GM19025 (cell line): ENCODE measurements around the gene HAGHL.
"Not testable (repeated sequence)": the region's sequence is repeated elsewhere in the genome, so short reads cannot be mapped to it uniquely, and the experiment has no call there.

Source experiments
- ATAC-seq: cut with Tn5 transposase; IDR thresholded peaks from one replicate; pipeline ENCODE4 v1.9.1; 2021; ENCODE audit warnings: mild to moderate bottlenecking, low read depth, moderate library complexity; ENCODE audit not compliant: unreplicated experiment

The HAGHL gene

DNA sequence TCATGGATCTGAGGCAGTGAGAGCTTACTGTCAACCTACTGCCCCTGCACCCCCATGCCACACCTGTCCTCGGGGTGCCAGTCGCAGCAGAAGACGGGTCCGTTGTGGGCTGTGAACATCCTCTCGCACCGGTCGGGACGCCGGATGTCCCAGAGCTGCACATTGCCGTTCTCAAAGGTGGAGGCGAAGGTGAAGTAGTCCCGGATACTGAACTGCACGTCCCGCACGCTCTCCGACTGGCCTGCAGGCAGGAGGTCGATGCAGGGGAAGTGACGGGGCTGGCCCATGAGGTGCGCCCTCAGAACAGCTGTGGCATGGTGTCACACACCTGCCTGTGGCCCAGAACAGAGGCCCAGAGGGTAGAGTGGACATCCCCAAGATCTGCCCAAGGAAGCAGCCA lies 39.4 kb upstream of the HAGHL start:
- ATAC-seq: no peak

DNA sequence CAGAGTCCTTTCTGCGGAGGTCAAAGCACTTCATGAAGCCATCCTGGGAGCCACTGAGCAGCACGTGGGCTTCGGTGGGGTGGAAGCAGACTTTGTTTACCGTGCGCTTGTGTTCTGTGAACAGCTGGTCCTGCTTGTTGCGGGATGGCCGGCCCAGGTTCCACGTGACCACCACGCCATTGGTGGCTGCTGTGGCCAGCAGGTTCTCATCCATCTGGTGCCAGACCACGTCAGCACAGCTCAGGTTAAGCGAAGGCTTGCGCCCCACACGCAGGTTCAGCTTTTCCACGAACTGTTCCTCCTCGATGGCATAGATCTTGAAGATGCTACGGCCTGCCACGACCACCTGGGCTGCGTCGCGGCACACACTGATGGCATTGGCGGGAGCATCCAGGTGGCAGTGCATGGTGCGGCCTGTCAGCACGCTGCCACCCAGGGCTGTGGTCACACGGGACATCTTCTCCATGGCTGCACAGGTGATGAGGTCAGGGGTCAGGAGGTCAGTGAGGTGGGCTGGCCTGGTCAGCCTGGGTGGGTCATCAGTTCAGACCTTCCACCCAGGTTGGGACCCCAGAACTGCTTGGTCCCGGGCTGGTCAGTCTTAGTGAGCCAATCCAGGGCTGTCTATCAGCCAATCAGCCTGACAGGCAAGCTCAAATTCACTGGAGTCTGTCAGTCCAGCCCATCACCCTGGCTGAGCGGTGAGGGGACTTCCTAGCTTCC lies 37.6 kb upstream of the HAGHL start:
- no peak for ATAC-seq

DNA sequence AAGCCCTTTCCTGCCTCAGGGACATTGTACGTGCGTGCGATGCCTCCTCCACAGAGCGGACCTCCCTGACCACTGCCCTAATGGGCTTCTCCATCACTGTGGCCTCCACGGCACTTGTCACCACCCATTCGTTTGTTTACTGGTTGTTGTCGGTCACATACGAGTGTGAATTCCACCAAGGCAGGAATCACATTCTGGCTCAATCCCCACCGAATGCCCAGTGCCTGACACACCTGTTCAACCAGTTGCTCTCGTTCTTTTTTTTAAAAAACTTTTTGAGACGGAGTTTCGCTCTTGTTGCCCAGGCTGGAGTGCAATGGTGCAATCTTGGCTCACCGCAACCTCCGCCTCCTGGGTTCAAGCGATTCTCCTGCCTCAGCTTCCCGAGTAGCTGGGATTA lies 35.7 kb upstream of the HAGHL start:
- ATAC-seq: not testable (repeated sequence)

DNA sequence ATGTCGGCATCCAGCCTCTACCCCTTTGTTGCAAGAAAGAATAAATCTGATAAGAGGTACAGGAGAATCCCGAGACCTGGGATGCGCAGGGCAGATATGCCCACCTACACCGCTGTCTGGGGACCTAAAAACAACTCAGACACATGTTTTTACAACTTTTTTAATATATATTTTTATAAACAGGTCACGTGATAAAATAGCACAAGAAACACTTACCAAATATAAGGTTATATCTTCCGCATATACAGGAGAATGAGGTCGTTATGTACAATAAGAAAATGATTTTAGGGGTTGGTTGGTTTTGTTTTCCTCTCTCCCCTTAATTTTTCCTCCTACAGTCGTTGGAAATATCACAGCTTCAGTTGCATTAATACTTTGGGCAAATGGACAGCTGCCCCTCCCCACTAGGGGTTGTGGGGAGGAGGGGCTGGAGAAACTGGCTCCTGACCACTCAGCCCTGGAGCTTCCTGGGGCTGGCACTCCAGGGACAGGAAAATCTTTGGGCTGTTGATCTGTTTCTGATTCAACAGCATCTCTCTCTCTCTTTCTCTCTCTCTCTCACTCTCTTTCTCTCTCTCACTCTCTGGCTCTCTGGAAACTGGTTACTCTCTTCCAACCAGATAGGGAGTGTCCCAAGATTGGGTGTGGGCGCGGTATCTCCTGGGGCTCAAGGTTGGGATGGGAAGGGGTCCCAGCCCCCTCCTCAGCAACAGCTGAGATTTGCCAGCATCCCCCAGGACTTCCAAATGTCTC lies 34.4 kb upstream of the HAGHL start:
- ATAC-seq: no peak

DNA sequence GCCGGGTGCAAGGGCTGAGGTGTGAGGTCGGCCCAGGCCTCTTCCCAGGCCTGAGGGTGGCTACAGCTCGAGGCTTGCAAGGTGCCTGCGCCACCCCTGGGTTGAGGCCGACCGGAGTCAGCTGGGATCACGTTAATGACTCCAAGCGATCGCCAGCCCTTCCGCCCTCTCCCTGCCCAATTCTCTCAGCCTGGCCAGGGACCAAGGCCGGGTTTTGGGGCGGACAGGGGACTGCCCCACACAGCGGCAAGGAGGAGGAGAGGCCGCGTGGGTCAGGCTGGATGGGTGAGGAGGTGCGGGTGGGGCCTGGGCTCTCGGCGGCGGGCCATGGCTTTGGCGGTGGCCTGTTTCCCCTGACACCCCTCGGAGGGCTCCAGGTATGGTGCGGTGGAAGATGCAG lies 33.5 kb upstream of the HAGHL start:
- no peak for ATAC-seq

DNA sequence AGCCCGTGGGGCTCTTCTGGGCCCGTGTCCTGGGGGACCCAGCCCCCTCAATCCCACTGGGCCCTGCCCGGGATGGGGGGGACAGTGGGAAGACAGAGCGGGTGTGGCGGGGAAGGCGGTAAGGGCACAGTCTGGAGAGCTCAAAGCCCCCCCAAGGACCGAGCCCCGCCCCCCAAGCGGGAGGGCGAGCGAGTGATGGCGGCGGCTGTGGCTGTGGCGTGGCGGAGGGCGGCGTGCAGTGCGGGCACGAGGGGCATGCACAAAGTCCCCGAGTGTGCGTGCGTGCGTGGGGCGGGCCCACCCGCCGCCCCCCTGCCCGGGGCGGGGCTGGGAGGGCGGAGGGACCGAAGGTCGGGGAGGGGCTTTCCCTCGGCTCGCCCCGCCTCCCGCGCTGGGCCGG lies 33.1 kb upstream of the HAGHL start:
- no peak for ATAC-seq

DNA sequence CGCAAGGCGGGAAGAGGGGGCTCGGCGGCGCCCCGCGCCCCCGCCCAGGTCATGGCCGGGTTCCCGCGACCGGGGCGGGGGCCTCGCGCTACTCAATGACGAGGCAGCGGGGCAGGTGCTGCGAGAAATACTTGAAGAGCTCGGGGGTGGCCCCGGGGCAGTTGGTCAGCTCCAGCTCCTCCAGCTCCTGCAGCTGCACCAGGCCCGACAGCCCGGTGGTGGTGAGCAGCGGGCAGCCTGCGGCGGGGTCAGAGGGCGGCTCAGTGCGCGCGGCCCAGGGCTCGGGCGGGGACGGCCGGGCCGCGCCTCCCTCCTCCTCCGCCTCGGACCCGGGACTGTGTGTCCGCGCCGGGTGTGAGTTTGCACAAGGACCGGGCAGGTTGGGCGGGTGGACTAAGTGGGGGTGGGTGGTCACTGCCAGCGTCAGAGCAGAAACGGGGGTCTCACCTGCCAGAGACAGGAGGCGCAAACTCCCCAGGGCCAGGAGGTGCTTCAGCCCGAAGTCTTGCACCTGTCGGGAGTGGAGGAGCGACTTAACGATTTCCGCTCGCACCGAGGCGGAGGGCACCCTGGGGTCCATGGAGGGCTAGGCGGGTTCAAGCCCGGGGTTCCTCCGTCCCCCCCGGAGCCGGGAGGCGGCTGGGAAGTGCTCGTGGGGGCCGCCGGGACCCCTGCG lies 32.6 kb upstream of the HAGHL start:
- no peak for ATAC-seq

DNA sequence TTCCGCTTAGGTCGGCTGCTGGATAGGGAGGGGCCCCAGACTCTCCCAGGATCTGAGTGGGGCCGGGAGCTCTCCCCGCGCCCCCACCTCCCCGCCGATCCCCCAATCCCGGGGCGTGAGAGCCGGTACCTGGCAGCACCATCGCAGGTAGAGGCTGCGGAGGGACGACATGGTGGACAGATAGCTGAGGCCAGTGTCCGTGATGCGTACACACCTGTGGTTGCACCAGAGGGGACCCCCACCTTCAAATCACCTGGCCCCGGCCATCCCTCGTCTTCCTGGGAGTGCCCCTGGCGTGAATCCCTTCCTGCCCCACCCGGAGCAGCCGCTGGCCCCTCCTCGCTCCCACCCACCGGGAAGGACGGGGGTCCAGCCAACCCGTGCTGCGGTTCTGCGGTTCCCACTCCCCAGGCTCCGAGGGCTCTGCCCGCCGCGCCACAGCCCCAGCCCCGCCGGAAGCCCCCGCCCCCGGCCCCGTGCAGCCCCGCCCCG lies 32.0 kb upstream of the HAGHL start:
- no peak for ATAC-seq

DNA sequence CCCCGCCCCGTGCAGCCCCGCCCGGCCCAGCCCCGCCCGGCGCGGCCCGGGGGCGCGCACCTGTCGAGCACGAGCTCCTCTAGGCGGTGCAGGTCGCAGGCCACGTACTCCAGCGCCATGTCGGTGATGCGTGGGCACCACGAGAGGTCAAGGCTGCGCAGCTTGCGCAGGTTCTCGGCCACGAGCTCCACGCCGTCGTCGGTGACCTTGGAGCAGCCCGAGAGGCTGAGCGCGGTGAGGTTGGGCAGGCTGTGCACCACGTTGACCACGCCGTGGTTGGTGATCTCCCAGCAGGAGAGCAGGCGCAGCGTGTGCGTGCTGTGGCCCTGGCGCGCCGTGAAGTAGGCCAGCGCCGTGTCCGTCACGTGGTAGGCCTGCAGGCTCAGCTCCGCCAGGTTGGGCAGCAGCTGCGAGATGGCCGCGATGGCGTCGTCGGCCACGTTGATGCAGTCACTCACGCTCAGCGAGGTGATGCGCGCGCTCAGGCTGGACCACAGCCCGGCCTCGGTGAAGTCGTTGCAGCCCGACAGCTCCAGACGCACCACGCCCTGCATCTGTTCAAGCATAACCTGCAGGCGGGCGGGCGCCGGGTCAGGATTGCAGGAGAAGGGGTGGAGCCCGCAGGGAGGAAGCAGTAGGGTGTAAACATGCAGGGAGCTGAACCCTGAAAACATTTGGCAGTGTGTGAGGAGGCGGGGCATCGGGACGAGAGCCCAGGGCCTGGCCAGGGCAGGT lies 31.4 kb upstream of the HAGHL start:
- ATAC-seq: no peak

DNA sequence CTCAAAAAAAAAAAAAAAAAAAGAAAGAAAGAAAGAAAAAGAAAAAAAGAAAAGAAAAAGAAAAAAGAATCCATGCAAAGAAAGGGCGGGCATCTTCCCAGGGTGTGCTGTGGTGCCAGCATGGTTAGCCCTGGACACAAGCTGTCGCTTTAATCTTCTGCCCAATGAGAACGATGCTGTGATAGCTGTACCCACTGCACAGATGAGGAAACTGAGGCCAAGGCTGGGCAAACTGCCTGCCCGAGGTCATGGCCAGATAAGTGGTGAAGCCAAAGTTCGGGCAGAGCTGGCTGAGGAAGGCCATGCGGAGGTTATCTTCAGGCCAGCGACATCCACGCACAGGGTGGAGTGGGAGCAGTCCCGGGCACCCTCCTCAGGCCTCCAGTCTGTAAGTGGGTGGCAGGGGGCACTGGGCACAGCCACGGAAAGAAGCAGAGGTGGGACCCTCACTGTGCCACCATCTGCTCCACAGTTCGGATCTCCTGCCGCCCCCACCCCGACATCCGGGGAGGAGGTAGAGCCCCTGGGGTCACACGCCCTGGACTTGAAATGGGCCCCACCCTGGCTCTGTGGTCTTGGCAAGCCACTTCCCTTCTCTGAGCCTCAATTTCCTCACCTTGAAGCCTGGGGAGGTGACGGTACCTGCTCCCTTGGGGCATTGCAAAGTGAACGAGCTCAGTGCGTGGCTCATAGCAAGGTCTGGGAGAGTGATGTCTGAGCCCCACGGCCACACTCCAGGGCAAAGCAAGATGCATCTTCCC lies 27.8 kb upstream of the HAGHL start:
- ATAC-seq: no peak

DNA sequence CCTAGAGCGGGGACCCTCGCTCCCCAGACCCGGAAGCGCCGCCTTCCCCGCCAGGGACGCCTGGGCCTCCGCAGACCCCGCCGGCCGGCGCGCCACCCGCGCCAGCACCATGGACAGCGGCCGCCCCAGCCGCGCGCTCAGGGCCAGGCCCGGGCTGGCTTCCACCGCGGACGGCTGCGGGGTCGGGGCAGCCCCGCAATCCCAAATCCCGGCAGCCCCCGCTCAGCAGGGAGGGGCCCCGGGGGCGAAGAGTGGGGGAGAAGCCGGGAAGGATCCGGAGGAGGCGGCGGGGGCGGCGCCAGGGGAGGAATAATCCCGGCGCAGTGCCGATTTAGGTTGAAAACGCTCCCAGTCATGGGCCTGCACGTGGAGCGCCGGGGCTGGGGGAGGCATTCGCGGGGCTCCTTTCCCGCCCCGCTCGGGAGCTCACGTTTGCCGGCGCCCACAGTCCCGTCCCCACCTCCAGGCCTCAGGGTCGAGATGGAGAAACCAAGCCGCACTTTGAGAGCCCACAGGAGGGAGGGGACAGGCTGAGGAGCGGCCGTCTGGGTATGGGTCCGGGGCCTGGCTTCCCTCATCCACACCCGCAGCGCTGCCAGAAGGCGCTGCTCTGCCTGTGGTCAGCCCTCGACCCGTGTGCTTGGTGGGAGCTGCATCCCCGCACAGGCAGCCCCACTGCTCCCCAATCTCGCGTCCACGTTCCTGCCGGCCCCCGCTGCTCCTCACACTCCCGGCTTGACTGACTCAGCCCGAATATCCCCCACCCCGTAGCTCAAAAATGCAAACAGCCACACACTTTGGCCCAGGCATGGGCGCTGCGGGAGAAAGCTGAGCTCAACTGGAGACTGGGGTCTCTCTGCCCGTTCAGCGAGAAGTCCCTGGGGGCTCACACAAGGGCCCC lies 26.0 kb upstream of the HAGHL start:
- ATAC-seq: no peak

DNA sequence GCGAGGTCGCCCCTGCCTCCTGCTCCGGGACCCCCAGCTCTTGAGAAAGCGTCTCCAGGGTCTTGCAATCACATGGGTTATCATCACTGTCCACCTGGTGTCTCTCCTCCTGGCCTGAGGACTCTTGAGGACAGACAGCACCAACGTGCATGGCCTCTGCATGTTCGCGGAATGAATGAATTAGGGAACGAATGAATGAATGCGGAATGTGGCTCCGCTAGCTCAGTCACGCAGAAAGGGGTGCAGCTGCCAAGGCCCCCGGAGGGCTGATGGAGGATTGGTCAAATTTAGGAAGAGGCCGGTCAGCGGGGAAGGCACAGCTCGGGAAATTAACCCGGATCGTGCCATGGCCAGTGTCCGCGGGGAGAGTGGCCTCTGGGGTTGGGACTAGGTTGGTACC lies 24.6 kb upstream of the HAGHL start:
- no peak for ATAC-seq

DNA sequence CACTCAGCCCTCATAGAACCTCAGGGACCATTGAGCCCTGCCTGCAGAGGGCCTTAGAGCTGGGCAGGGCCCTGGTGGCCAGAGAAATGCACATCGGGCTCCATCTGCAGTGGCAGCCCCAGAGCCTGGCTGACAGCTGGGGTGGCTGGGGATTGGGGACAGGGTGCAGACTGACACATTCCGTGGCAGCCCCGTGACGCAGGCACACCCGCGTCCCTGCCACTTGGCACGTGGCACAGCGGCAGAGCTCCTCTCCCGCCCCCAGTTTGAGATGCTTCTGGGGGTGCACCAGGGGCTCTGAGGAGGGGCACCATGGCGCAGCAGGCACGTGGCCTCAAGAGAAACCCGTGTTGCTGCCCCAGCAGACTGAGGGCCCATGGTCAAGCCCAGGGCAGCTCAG lies 23.5 kb upstream of the HAGHL start:
- no peak for ATAC-seq

DNA sequence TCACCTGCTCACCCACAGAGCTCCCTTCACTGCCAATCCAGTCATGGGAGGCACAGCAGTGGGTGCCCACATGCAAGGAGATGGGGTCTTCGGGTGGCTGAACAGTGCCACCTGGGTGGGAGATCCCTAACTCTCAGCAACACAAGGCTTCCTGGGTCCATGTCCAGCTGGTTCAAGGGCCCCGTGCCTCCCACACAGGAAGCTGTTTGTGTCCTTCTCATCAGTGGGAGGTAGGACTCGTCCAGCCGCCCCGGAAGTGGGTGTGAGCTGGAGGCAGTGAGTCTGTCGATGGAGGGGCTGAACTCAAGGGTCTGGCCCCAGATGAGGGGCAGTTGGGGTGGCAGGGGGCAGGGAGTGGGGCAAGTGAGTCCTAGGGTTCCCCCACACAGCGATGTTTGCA lies 22.9 kb upstream of the HAGHL start:
- no peak for ATAC-seq

DNA sequence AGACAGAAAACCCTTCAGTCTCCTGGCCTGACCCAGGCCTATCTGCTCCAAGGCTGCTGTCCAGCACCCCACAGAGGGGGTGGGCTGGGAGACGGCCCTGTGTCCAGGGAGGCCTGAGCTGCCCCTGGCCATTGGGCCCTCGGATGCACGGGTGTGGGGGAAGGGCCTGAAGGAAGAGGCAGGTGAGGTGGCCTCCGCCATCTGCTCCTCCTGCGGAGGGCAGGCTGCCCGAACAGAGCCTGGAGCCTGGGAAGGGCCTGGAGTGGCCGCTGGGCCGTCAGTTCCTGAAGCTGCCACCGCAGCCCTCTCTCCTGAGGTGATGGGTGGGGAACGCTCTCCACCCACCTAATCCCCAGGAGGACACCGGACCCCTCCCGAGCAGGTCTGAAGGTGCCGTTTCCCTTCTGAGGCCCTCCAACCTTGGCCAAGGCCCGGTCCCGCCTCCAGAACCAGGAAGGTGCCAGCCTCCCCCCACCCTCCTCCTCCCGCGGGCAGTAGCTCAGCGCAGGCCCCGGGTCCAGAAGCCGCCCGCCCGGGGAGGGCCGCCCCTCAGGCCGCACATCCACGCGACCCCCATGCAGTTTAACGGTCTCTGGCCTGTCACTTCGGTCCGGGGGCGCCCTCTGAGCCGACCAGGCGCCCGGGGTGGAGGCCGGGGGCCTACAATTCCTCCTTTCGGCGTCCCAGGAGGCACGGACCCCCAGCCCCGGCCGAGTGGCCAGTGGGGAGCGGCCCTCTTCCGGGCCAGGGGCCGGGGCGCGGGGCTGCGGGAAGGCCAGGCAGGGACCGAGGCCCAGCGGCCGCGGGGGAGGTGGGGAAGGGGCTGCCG lies 22.1 kb upstream of the HAGHL start:
- ATAC-seq: no peak

DNA sequence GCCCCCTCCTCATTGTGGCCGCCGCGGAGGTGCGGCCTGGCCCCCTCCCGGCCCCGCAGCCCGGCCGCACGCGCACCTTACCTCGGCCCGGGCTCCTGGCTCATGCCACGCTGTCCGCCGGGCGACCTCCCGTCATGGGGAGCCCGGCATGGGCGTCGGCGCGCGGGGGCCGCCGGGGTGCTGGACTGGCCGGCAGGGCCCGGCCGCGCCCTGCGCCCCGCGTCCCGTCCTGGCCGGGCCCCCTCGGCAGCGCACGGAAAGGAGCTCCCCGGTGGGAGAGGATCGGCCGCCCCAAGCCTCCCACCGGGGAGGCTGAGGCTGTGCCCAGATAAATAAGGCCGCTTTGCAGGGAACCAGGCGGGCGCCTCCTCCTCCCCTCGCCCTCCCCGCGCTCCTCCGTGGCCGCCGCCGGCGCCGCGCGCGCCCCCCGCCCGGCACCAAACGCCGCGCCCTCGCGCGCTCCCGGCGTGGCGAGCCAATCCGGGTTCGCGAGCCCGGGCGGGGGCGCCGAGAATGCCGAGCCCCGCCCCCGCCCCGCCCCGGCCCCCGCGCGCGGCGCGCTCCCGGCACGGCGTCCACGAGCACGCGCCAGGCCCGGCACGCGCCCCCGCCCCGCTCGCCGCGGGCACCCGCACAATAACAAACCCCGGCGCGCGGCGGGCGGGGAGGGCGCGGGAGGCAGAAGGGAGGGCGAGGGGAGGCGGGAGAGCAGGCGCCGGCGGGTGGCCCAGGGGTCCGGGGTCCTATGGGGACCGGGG lies 21.3 kb upstream of the HAGHL start, which contains the start of gene FBXL16:
FBXL16 (minus strand) TSS at position 371 of the 758 bp plus-strand sequence. CDS start 8,396 bp downstream, outside the sequence.
- no peak for ATAC-seq
